ENCODE data around the gene HPSE2. TPM values are rescaled to one million over a fixed set of nuclear protein-coding genes. Genes with fewer than 3 reads are reported as not detected.
"Not testable (repeated sequence)": the region's sequence is repeated elsewhere in the genome, so short reads cannot be mapped to it uniquely, and the experiment has no call there.

HPSE2 gene
- total RNA-seq, 2 experiments from 2014 or later = not detected

GRCh38 chr10:99002392-99002791, 233.3 kb downstream of the HPSE2 start:
- no peaks in the 10 kb centered on the region for H3K36me3 Mint-ChIP-seq (ENCODE audit: low read depth)
- Histone ChIP-seq H3K27ac (ENCODE audit: low read depth in 1 of 2, low read length in 2 of 2) (no peak overlapping the region), H3K4me1 (ENCODE audit: insufficient read depth, low read length) (no peaks in the 10 kb centered on the region), H3K36me3 (ENCODE audit: insufficient read depth, low read length) (no peaks in the 10 kb centered on the region), H3K27me3 (ENCODE audit: control insufficient read depth in 1 of 2, insufficient read depth in 2 of 2, low read length in 2 of 2) (no peaks in the 10 kb centered on the region), H3K9me3 (ENCODE audit: control insufficient read depth in 1 of 2, insufficient read depth in 1 of 2, low read length in 2 of 2) (peaks cover 17 to 21% of the 10 kb centered on the region in 2 experiments), H3K4me3 (ENCODE audit: low read length) (no peak overlapping the region)
- POLR2A ChIA-PET = no interaction called here
- TF ChIP-seq CTCF (IDR thresholded peaks at IDR 0.05) = no peak
- DNase-seq = no peak
- no peaks in the 10 kb centered on the region for H3K4me1 Mint-ChIP-seq (ENCODE audit: low read depth)
- no peak for ATAC-seq (ENCODE audit: poor library complexity)
- no peak overlapping the region for H3K27ac Mint-ChIP-seq
- no peaks in the 10 kb centered on the region for H3K27me3 Mint-ChIP-seq
- H3K4me3 Mint-ChIP-seq = no peak overlapping the region
- CTCF ChIA-PET = no interaction called here
- intact Hi-C loops (cut with DNase I, micrococcal nuclease) = no loop called here
- H3K9me3 Mint-ChIP-seq = peaks cover 3% of the 10 kb centered on the region

GRCh38 chr10:98997596-98997995, 238.1 kb downstream of the HPSE2 start:
- no peaks in the 10 kb centered on the region for H3K27me3 Mint-ChIP-seq
- intact Hi-C loops (cut with DNase I, micrococcal nuclease) = no loop called here
- ChIA-PET POLR2A (no interaction called here), CTCF (no interaction called here)
- H3K9me3 Mint-ChIP-seq = no peaks in the 10 kb centered on the region
- no peaks in the 10 kb centered on the region for H3K27me3 ChIP-seq (ENCODE audit: control insufficient read depth in 1 of 2, insufficient read depth in 2 of 2, low read length in 2 of 2)
- H3K4me1 Mint-ChIP-seq (ENCODE audit: low read depth) = no peaks in the 10 kb centered on the region
- H3K36me3 ChIP-seq (ENCODE audit: insufficient read depth, low read length) = no peaks in the 10 kb centered on the region
- ATAC-seq (ENCODE audit: poor library complexity) = no peak
- no peak for DNase-seq
- no peak overlapping the region for H3K27ac ChIP-seq (ENCODE audit: low read depth in 1 of 2, low read length in 2 of 2)
- no peaks in the 10 kb centered on the region for H3K36me3 Mint-ChIP-seq (ENCODE audit: low read depth)
- TF ChIP-seq CTCF (IDR thresholded peaks at IDR 0.05) = no peak
- H3K4me3 ChIP-seq (ENCODE audit: low read length) = no peak overlapping the region
- no peak overlapping the region for H3K27ac Mint-ChIP-seq
- H3K4me1 ChIP-seq (ENCODE audit: insufficient read depth, low read length) = no peaks in the 10 kb centered on the region
- H3K9me3 ChIP-seq (ENCODE audit: control insufficient read depth in 1 of 2, insufficient read depth in 1 of 2, low read length in 2 of 2) = no peaks in the 10 kb centered on the region
- H3K4me3 Mint-ChIP-seq = no peak overlapping the region

- no peak for TF ChIP-seq CTCF (IDR thresholded peaks at IDR 0.05)
Observed at GRCh38 chr10:98994030-98994429, 241.6 kb downstream of the HPSE2 start.

GRCh38 chr10:98983751-98984150, 251.9 kb downstream of the HPSE2 start:
- H3K4me3 ChIP-seq (ENCODE audit: low read length); H3K9me3 Mint-ChIP-seq; H3K36me3 Mint-ChIP-seq (ENCODE audit: low read depth); H3K27me3 ChIP-seq (ENCODE audit: control insufficient read depth in 1 of 2, insufficient read depth in 2 of 2, low read length in 2 of 2); intact Hi-C loops (cut with DNase I, micrococcal nuclease); H3K4me3 Mint-ChIP-seq; H3K27ac ChIP-seq (ENCODE audit: low read depth in 1 of 2, low read length in 2 of 2); DNase-seq; H3K27ac Mint-ChIP-seq; ATAC-seq (ENCODE audit: poor library complexity); H3K4me1 ChIP-seq (ENCODE audit: insufficient read depth, low read length); CTCF ChIA-PET; H3K4me1 Mint-ChIP-seq (ENCODE audit: low read depth); H3K9me3 ChIP-seq (ENCODE audit: control insufficient read depth in 1 of 2, insufficient read depth in 1 of 2, low read length in 2 of 2); H3K36me3 ChIP-seq (ENCODE audit: insufficient read depth, low read length); H3K27me3 Mint-ChIP-seq; POLR2A ChIA-PET: not testable (repeated sequence)

More at GRCh38 chr10:98994030-98994429, 241.6 kb downstream of the HPSE2 start:
- ATAC-seq (ENCODE audit: poor library complexity) (no peak), DNase-seq (no peak)
- Histone ChIP-seq H3K9me3 (ENCODE audit: control insufficient read depth in 1 of 2, insufficient read depth in 1 of 2, low read length in 2 of 2) (no peaks in the 10 kb centered on the region), H3K4me1 (ENCODE audit: insufficient read depth, low read length) (no peaks in the 10 kb centered on the region), H3K4me3 (ENCODE audit: low read length) (no peak overlapping the region), H3K36me3 (ENCODE audit: insufficient read depth, low read length) (no peaks in the 10 kb centered on the region), H3K27ac (ENCODE audit: low read depth in 1 of 2, low read length in 2 of 2) (no peak overlapping the region), H3K27me3 (ENCODE audit: control insufficient read depth in 1 of 2, insufficient read depth in 2 of 2, low read length in 2 of 2) (no peaks in the 10 kb centered on the region)
- H3K27ac Mint-ChIP-seq = no peak overlapping the region
- no peaks in the 10 kb centered on the region for H3K4me1 Mint-ChIP-seq (ENCODE audit: low read depth)
- POLR2A ChIA-PET = no interaction called here
- no peaks in the 10 kb centered on the region for H3K36me3 Mint-ChIP-seq (ENCODE audit: low read depth)
- no peak overlapping the region for H3K4me3 Mint-ChIP-seq
- intact Hi-C loops (cut with DNase I, micrococcal nuclease) = no loop called here
- CTCF ChIA-PET = no interaction called here
- H3K27me3 Mint-ChIP-seq = no peaks in the 10 kb centered on the region
- no peaks in the 10 kb centered on the region for H3K9me3 Mint-ChIP-seq

Measured in CD4-positive, alpha-beta T cell (primary cell).